Inflammatory macrophage (primary cell): ENCODE measurements around the gene CPA4.
"Not testable (repeated sequence)": the region's sequence is repeated elsewhere in the genome, so short reads cannot be mapped to it uniquely, and the experiment has no call there.

Experiments used
- DNase-seq, 2 donors: peaks; one replicate each; pipeline ENCODE4 v3.0.0-alpha.2; 2020 to 2022
- total RNA-seq, 18 experiments: gene quantifications; one replicate each; lab custom pipeline; 2026; ENCODE audit warnings: mixed read lengths in 6 of 18, inconsistent platforms in 2 of 18; lab: John Stamatoyannopoulos, UW

The CPA4 gene
- total RNA-seq: 0 to 0.20 (median 0) reads per million in 18 experiments

- DNase-seq: no peak
Measured at GRCh38 chr7:130292682-130293257, at the start of gene CPA4. TSS of gene CPA4 (plus strand) at chr7:130293161. CDS start at chr7:130293181, 20 bp downstream.

GRCh38 chr7:130243486-130243885 lies 49.5 kb upstream of the CPA4 start:
- DNase-seq: not testable (repeated sequence)

- DNase-seq: not testable (repeated sequence)
Measured at GRCh38 chr7:130246491-130246890, 46.5 kb upstream of the CPA4 start.

DNA sequence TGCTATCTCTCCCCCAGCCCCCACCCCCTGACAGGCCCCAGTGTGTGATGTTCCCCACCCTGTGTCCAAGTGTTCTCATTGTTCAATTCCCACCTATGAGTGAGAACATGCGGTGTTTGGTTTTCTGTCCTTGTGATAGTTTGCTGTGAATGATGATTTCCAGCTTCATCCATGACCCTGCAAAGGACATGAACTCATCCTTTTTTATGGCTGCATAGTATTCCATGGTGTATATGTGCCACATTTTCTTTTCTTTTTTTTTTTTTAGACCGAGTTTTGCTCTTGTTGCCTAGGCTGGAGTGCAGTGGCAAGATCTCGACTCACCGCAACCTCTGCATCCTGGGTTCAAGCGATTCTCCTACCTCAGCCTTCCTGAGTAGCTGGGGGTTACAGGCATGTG lies 44.1 kb upstream of the CPA4 start:
- DNase-seq: not testable (repeated sequence)

GRCh38 chr7:130249626-130250025 lies 43.3 kb upstream of the CPA4 start:
- not testable (repeated sequence) for DNase-seq

GRCh38 chr7:130254555-130254954 lies 38.4 kb upstream of the CPA4 start:
- no peak for DNase-seq

- DNase-seq: no peak
Measured at GRCh38 chr7:130256704-130257103, 36.3 kb upstream of the CPA4 start.

DNA sequence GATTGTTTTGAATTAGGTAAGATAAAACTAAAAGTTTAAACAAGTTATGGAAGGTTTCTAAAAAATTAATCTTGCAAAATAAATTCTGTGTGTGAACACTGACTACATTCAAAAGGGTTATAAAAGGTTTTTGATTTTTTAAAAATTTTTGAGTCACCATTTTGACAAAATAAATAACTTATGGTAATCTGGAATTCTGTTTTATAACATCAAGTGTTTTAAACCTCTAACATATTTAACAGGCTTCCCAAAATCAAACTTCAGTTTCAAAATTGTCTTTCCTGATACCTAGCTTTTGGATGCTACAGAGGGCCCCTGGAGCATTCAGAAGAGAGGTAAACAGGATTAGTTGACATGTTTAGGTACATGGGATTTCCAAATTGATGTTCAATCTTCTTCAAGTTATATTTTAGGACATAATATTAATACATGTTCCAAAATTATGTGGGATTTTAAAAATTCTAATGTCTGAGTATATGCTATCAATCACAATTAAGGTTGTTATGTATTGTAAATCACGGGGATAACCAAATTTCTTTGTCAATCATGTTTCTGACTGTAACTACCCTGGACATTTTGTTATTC lies 34.4 kb upstream of the CPA4 start:
- DNase-seq: no peak

DNA sequence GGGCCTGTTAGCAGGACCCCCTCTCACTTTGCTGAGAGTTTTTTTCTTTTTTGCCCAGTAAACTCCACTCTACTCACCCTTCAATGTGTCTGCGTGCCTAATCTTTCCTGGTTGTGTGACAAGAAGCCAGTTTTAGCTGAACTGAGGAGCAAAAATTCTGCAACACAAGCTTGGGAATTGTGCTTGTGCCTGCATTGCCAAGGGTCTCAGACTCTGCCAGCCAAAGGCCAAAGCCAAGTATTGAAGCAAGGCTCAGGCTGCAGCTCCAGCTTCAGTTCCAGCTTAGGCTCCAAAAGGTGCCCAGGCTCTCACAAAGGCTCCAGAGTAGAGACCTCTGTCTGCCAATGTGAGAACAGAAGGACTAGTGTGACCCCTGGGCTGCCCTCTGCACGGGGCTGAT lies 30.5 kb upstream of the CPA4 start:
- DNase-seq: no peak

DNA sequence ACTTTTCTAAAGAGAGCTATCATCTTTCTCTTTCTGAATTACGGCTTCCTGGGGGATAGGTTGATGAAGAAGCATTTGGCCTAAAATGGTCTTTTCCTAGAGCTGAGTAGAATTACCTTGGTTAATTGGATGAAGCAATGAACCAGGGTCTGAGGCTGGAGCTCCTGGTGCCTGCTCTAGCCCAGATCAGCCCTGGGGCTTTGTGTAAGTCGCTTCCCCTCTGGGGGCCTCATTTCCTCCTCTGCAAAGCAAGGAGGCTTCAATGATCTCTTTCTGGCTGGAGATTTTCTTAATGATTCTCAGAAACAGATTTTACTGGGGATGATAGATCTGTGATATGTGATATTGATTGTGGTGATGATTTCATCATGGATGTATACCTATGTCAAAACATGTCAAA lies 29.8 kb upstream of the CPA4 start:
- no peak for DNase-seq

- DNase-seq: no peak
Measured at GRCh38 chr7:130266258-130266960, 26.6 kb upstream of the CPA4 start, which contains the start of gene CPA2. TSS of gene CPA2 (plus strand) at chr7:130266863. CDS start at chr7:130266882, 19 bp downstream.

DNA sequence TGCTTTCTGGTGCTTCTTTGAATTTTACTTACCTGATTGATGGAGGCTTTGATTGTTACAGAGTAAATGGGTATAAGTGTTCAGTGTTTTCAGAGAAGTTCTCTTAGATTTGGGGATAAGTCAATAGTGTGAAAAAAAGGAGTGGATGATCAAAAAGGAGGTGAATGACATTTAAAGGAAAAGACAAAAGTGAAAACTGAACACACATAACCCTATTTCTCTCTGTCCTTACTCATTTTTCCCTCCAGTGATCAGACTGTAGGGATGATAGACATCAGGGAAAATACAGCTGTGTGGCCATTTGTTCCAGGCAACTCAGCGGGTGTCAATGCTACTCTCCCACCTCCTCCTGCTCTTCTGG lies 26.0 kb upstream of the CPA4 start:
- no peak for DNase-seq

GRCh38 chr7:130268463-130269317 lies 24.3 kb upstream of the CPA4 start:
- no peak for DNase-seq

DNA sequence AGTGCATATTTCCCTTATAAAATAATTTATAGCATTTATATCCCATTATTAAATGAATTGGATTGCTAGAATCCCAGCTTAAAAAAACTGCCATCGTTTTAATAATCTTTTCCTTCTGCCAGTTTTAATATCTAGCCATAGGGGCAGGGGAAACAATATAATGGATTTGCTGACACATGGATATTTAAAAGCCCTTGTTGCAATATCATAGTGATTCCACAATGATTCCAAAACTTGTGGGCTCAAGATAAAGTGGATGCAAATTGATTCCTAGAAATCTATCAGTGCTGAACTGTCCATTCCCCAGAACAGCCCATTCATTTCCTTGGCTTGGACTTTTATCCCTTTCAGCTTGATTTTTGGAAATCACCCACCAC lies 23.7 kb upstream of the CPA4 start:
- DNase-seq: no peak

DNA sequence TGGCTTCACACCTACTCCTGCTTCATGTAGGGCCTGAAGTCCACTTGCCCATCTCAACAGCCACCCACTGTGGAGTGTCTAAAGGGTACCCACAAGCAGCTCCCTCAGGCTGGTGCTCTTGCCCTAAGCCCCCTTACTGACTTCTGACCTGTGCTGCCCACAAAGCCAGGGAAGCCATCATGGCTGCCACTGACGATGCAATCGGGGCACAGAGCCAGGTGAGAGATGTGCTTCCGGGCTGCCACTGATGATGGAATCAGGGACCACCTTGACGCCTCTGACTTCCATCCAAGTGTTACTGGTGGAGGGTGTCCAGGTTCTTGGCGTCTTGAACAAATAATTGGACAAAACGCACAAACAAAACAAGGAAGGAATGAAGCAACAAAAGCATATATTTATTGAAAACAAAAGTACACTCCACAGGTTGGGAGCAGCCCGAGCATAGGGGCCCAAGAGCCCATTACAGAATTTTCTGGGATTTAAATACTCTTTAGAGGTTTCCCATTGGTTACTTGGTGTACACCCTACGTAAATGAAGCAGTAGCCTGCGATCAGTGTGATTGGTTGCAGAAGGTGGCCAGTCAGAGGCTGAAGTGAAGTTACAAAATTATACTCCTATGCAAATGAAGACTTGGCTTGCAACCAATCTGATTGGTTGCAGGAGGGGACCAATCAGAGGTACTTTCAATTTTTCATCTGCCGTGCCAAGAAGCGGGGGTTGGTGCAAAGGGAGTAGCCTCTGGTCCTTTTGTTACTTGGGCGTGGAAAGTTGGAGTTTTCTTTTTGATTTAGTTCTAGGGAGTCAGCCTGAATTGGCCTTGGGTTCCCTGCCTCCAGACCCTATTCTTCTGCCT lies 21.8 kb upstream of the CPA4 start:
- no peak for DNase-seq

DNA sequence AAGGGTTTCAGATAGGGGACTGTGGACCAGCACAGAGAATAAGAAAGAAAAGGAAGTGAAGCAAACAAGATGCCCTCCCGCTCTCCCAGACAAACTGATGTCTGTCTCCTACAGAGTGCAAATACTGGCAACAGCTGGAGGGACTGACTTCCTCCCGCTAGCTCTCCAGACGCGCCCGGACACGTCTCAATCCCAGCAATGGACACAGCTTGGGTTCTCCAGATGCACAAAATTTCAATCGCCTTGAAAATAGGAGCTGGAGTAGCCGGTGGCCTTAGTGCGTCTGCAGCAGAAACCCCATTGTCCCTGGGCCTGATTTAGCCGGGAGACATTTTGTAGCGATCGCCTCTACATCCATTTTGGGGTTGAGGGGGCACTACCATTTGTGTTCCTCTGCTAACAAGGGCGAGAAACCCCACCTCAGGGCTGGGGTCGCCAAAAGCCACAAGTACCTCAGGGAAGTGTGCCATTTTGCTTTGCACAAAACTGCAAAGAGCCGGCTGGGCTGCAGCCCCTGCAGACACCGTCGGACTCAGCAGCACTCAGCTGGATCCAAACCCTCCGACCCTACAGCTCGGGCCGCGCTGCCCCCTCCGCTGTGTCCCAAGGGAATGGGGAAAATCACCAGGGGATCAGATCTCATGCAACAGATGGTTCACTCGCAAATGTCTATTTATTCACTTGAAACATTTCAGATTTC lies 20.4 kb upstream of the CPA4 start:
- no peak for DNase-seq

GRCh38 chr7:130273081-130273932 lies 19.7 kb upstream of the CPA4 start:
- peak in 1 of 2 donors; percentile 32 for DNase-seq

- DNase-seq: no peak
Measured at GRCh38 chr7:130273933-130274255, 19.1 kb upstream of the CPA4 start.

- DNase-seq: no peak
Measured at GRCh38 chr7:130274296-130274695, 18.7 kb upstream of the CPA4 start.

- no peak for DNase-seq
Measured at GRCh38 chr7:130274983-130275591, 17.9 kb upstream of the CPA4 start.
